C4-2B (cell line): Measurements from ENCODE around the gene CHKB.

Experiments
- H3K27ac ChIP-seq: fragments of 450-650 bp; 2 replicates; pipeline ENCODE4 v1.5.1; 2017
- CTCF ChIP-seq: fragments of 450-650 bp; conservative IDR thresholded peaks from 2 replicates; pipeline ENCODE4 v1.5.1; 2017; ENCODE audit warnings: mild to moderate bottlenecking
- ZFX ChIP-seq: fragments of 450-650 bp; IDR thresholded peaks from 2 replicates; pipeline ENCODE4 v1.6.1; 2017

The CHKB gene

GRCh38 chr22:50562523-50563412 is 19.9 kb downstream of the CHKB start, which contains the start of gene SYCE3:
Gene SYCE3, minus strand, starts transcription at chr22:50562919. Its CDS starts 6,514 bp downstream, at chr22:50556405.
- TF ChIP-seq ZFX, result no peak
- peak; percentile 94 for TF ChIP-seq CTCF
- H3K27ac ChIP-seq, result peak within 1 kb of the TSS; percentile 50

- TF ChIP-seq ZFX (no peak), CTCF (no peak)
- no peak overlapping the region for H3K27ac ChIP-seq
These were observed 21.0 kb downstream of the CHKB start for GRCh38 chr22:50561401-50562358.

GRCh38 chr22:50560034-50560433 is 22.6 kb downstream of the CHKB start:
- TF ChIP-seq ZFX (no peak), CTCF (no peak)
- H3K27ac ChIP-seq, result no peak overlapping the region

- TF ChIP-seq CTCF, result no peak
- TF ChIP-seq ZFX, result no peak
- no peak overlapping the region for H3K27ac ChIP-seq
These were observed 25.9 kb downstream of the CHKB start for GRCh38 chr22:50556703-50557102.

GRCh38 chr22:50553310-50553709 is 29.3 kb downstream of the CHKB start:
- TF ChIP-seq CTCF, result no peak
- no peak for TF ChIP-seq ZFX
- H3K27ac ChIP-seq, result no peak overlapping the region

GRCh38 chr22:50551160-50551752 is 31.4 kb downstream of the CHKB start:
- H3K27ac ChIP-seq, result no peak overlapping the region
- no peak for TF ChIP-seq CTCF
- TF ChIP-seq ZFX, result no peak
